PC-3 (cell line): Measurements from ENCODE around the gene SEL1L2. TPM values are rescaled to one million over a fixed set of nuclear protein-coding genes. Genes with fewer than 3 reads are reported as not detected.

ENCODE experiments used
- ATAC-seq: fragments of 200-7000 bp; cut with Tn5 transposase; 2 replicates; pipeline ENCODE4 v1.9.1; 2020; ENCODE audit warnings: mild to moderate bottlenecking, moderate library complexity
- BruUV-seq: library from RNA; stranded (reverse); fragments of 400-500 nt; replicated peaks from 2 replicates; lab custom pipeline; 2021; lab: Mats Ljungman, UMichigan
- CTCF ChIA-PET: fragments of 300-600 bp; sonication (Branson Sonifier 250); formaldehyde crosslinking; loops from one replicate; lab custom pipeline; 2022; ENCODE audit warnings: antibody characterized with exemption; lab: Charles Lee
- POLR2A ChIA-PET: fragments of 300-600 bp; sonication (Branson Sonifier 250); formaldehyde crosslinking; loops from one replicate; lab custom pipeline; 2022; ENCODE audit warnings: antibody characterized with exemption; ENCODE audit not compliant: unreplicated experiment; lab: Charles Lee
- DNase-seq: peaks from one replicate; pipeline ENCODE4 v3.0.0-alpha.2; 2015
- H2AFZ ChIP-seq: fragments of 300-600 bp; sonication (generic); 2 replicates; pipeline ENCODE4 v1.6.0; 2016; ENCODE audit warnings: antibody characterized with exemption, low read length
- H3F3A ChIP-seq: fragments of 300-600 bp; sonication (generic); one replicate; pipeline ENCODE4 v1.6.0; 2017; ENCODE audit warnings: antibody characterized with exemption, low read length, control low read depth, mild to moderate bottlenecking; ENCODE audit not compliant: unreplicated experiment
- H3K27ac ChIP-seq: fragments of 300-600 bp; sonication (generic); 2 replicates; pipeline ENCODE4 v1.5.1; 2016; ENCODE audit warnings: mild to moderate bottlenecking, low read length
- H3K27me3 ChIP-seq: fragments of 300-600 bp; sonication (generic); 2 replicates; pipeline ENCODE4 v1.6.1; 2016; ENCODE audit warnings: low read length, mixed read lengths
- H3K36me3 ChIP-seq: fragments of 300-600 bp; sonication (generic); 2 replicates; pipeline ENCODE4 v1.6.1; 2016; ENCODE audit warnings: low read depth, mixed run types, low read length, mixed read lengths
- H3K4me1 ChIP-seq: fragments of 300-600 bp; sonication (generic); 2 replicates; pipeline ENCODE4 v1.5.1; 2016; ENCODE audit warnings: low read length; ENCODE audit not compliant: insufficient read depth
- H3K4me2 ChIP-seq: fragments of 300-600 bp; sonication (generic); 2 replicates; pipeline ENCODE4 v1.6.0; 2016; ENCODE audit warnings: low read length
- H3K4me3 ChIP-seq: fragments of 300-600 bp; sonication (generic); 2 replicates; pipeline ENCODE4 v1.5.1; 2016; ENCODE audit warnings: mild to moderate bottlenecking, low read length, mixed read lengths
- H3K79me2 ChIP-seq: fragments of 300-600 bp; sonication (generic); 2 replicates; pipeline ENCODE4 v1.6.1; 2017; ENCODE audit warnings: low read length, mixed read lengths
- H3K9ac ChIP-seq: fragments of 300-600 bp; sonication (generic); 2 replicates; pipeline ENCODE4 v1.6.0; 2016; ENCODE audit warnings: mild to moderate bottlenecking, low read length
- H3K9me2 ChIP-seq: fragments of 300-600 bp; sonication (generic); replicated peaks from 2 replicates; pipeline ENCODE4 v1.6.1; 2016; ENCODE audit warnings: mixed run types, low read length, mixed read lengths
- H3K9me3 ChIP-seq: fragments of 300-600 bp; sonication (generic); 2 replicates; pipeline ENCODE4 v1.6.1; 2016; ENCODE audit warnings: low read length, mixed read lengths
- H4K20me1 ChIP-seq: fragments of 300-600 bp; sonication (generic); 2 replicates; pipeline ENCODE4 v1.6.1; 2016; ENCODE audit warnings: low read length, mixed read lengths
- EZH2 ChIP-seq: fragments of 300-600 bp; sonication (generic); IDR thresholded peaks from one replicate; pipeline ENCODE4 v1.6.1; 2017; ENCODE audit warnings: antibody characterized with exemption, mild to moderate bottlenecking, low read length; ENCODE audit not compliant: unreplicated experiment
- EZH2phosphoT487 ChIP-seq: fragments of 300-600 bp; sonication (generic); IDR thresholded peaks from 2 replicates; pipeline ENCODE4 v1.6.1; 2018; ENCODE audit warnings: mild to moderate bottlenecking, antibody characterized with exemption, low read length, borderline replicate concordance
- intact Hi-C: fragments of 100-400 bp; cut with micrococcal nuclease; formaldehyde crosslinking; loops from 2 replicates; pipeline ENCODE4 v1.9.0; 2023
- total RNA-seq: library from RNA; depleted of rRNA; stranded (reverse); fragments of >200 nt; gene quantifications from 2 replicates; pipeline ENCODE4 v1.2.3, GENCODE V29; 2014
- TF ChIP-seq, protein P1 (sequence below): fragments of 300-600 bp; sonication (generic); conservative IDR thresholded peaks from 2 replicates; pipeline ENCODE4 v1.5.1; 2017; ENCODE audit warnings: antibody characterized with exemption, low read depth, mild to moderate bottlenecking, low read length

The SEL1L2 gene
- total RNA-seq, 1 experiment from 2014 or later, result not detected

DNA sequence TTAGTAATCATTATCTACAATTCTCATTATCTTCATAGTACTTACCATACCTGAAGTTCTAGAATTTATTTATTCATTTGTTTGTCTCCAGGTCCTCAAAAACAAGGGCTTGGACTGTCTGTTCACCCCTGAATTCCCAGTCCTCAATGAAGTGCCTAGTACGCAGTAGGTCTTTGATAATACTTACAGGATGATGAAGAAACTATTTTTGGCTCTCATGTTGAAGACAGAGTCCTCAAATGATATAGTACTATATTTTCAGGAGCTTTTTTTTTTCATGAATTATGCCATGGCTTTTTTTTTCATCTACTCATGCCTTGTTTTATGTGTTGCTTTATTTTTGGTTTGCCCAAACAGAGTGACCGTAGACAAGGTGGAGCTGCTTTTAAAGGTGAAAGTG, 139.1 kb downstream of the SEL1L2 start:
- H3K4me3 ChIP-seq, result no peak overlapping the region
- intact Hi-C loops, result no loop called here
- ChIA-PET CTCF (no interaction called here), POLR2A (no interaction called here)
- no peak overlapping the region for H2AFZ ChIP-seq
- H3F3A ChIP-seq, result no peaks in the 10 kb centered on the region
- H3K9me2 ChIP-seq, result no peaks in the 10 kb centered on the region
- TF ChIP-seq, protein P1, sequence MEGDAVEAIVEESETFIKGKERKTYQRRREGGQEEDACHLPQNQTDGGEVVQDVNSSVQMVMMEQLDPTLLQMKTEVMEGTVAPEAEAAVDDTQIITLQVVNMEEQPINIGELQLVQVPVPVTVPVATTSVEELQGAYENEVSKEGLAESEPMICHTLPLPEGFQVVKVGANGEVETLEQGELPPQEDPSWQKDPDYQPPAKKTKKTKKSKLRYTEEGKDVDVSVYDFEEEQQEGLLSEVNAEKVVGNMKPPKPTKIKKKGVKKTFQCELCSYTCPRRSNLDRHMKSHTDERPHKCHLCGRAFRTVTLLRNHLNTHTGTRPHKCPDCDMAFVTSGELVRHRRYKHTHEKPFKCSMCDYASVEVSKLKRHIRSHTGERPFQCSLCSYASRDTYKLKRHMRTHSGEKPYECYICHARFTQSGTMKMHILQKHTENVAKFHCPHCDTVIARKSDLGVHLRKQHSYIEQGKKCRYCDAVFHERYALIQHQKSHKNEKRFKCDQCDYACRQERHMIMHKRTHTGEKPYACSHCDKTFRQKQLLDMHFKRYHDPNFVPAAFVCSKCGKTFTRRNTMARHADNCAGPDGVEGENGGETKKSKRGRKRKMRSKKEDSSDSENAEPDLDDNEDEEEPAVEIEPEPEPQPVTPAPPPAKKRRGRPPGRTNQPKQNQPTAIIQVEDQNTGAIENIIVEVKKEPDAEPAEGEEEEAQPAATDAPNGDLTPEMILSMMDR, result no peak
- TF ChIP-seq EZH2, result no peak
- TF ChIP-seq EZH2phosphoT487, result no peak
- H3K9ac ChIP-seq, result no peak overlapping the region
- H3K36me3 ChIP-seq, result no peaks in the 10 kb centered on the region
- DNase-seq (no peak), ATAC-seq (no peak)
- H3K79me2 ChIP-seq, result no peaks in the 10 kb centered on the region
- H4K20me1 ChIP-seq, result no peaks in the 10 kb centered on the region
- no peak overlapping the region for H3K4me2 ChIP-seq
- H3K4me1 ChIP-seq, result no peaks in the 10 kb centered on the region
- H3K27ac ChIP-seq, result no peak overlapping the region
- no peaks in the 10 kb centered on the region for H3K9me3 ChIP-seq
- BruUV-seq, result no TSS peak
- H3K27me3 ChIP-seq, result peaks cover 76% of the 10 kb centered on the region

DNA sequence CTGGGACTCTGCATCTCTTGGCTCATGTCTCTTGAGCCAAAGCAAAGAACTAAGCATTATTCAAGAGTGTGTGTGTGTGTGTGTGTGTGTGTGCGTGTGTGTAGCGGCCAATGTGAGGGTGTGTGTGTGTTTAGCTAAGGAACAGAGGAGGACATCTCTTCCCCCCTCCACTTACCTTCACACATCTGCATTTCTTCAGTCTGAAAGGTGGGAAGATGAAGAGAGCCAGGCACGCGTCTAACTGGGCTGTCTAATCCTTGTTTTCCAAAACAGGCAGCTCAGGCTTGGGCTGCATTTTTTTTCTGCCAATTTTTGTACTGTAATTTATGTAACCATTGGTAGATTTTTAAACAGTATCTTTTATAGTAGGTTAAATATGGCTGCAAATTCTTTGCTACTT, 146.1 kb downstream of the SEL1L2 start:
- Histone ChIP-seq H3F3A (no peaks in the 10 kb centered on the region), H3K4me1 (no peaks in the 10 kb centered on the region; the same call in 1 of the 2 replicates), H3K9me2 (no peaks in the 10 kb centered on the region), H3K4me3 (no peak overlapping the region), H3K4me2 (no peak overlapping the region), H3K9ac (no peak overlapping the region), H3K9me3 (no peaks in the 10 kb centered on the region), H3K79me2 (no peaks in the 10 kb centered on the region), H3K36me3 (no peaks in the 10 kb centered on the region), H3K27ac (no peak overlapping the region), H2AFZ (no peak overlapping the region), H3K27me3 (peaks cover 66% of the 10 kb centered on the region), H4K20me1 (no peaks in the 10 kb centered on the region)
- ChIA-PET CTCF (no interaction called here), POLR2A (no interaction called here)
- intact Hi-C loops, result no loop called here
- BruUV-seq, result no TSS peak
- no peak for DNase-seq
- TF ChIP-seq, protein P1, result no peak
- TF ChIP-seq EZH2, result no peak
- TF ChIP-seq EZH2phosphoT487, result no peak
- no peak for ATAC-seq

DNA sequence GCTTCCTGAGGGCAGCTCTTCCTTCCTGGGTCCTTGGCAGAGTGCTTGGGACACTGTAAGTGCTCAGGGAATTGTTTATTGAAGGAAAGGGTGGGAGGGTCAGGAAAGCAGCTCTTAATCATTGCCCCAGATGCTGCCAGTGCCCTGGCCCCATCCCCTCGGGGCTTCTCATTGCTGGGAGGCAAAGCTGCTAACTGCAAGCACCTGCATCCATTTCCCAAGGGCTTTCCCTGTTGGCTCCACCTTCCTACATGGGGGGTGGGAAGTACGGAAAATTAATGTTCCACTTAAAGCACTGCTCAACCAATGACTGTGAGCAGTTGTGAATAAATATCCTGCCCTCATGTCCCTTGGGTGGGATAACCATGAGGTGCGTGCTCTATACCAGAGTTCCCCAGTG, 149.2 kb downstream of the SEL1L2 start:
- Histone ChIP-seq H3K9me2 (no peaks in the 10 kb centered on the region), H3K9me3 (no peaks in the 10 kb centered on the region), H3K27me3 (peaks cover 43% of the 10 kb centered on the region; the same call in 1 of the 2 replicates), H3F3A (no peaks in the 10 kb centered on the region), H2AFZ (no peak overlapping the region), H3K4me1 (no peaks in the 10 kb centered on the region; the same call in 1 of the 2 replicates), H3K27ac (no peak overlapping the region), H3K79me2 (no peaks in the 10 kb centered on the region), H3K4me2 (no peak overlapping the region), H3K36me3 (no peaks in the 10 kb centered on the region), H3K9ac (no peak overlapping the region), H3K4me3 (no peak overlapping the region), H4K20me1 (no peaks in the 10 kb centered on the region)
- intact Hi-C loops, result no loop called here
- no peak for TF ChIP-seq EZH2phosphoT487
- TF ChIP-seq, protein P1, result no peak
- no peak for TF ChIP-seq EZH2
- POLR2A ChIA-PET, result no interaction called here
- no peak for ATAC-seq
- CTCF ChIA-PET, result no interaction called here
- no peak for DNase-seq
- no TSS peak for BruUV-seq
